Bronchial epithelial cell (primary cell): ENCODE measurements around the gene ADRA1B. TPM values are rescaled to one million over a fixed set of nuclear protein-coding genes. Genes with fewer than 3 reads are reported as not detected.
"Not testable (repeated sequence)": the region's sequence is repeated elsewhere in the genome, so short reads cannot be mapped to it uniquely, and the experiment has no call there.

Experiments used
- DNase-seq: peaks from one replicate; pipeline ENCODE4 v3.0.0-alpha.2; 2010; ENCODE audit warnings: low read depth
- FAIRE-seq: peaks from 2 replicates; lab custom pipeline; 2011; peaks lifted over from hg19 to GRCh38; lab: Jason Lieb, UNC
- H3K27me3 ChIP-seq: 2 replicates; pipeline ENCODE4 v1.5.1; 2011; ENCODE audit warnings: low read length; ENCODE audit not compliant: control insufficient read depth, insufficient read depth
- H3K36me3 ChIP-seq: 2 replicates; pipeline ENCODE4 v1.5.1; 2011; ENCODE audit warnings: low read length; ENCODE audit not compliant: control insufficient read depth, insufficient read depth
- H3K4me3 ChIP-seq: 2 replicates; pipeline ENCODE4 v1.5.1; 2011; ENCODE audit warnings: mild to moderate bottlenecking, low read depth, low read length, control low read depth
- CTCF ChIP-seq: IDR thresholded peaks from 2 replicates; pipeline ENCODE4 v1.5.1; 2011; ENCODE audit warnings: mild to moderate bottlenecking, moderate library complexity, low read length, control low read depth, inconsistent platforms; ENCODE audit not compliant: insufficient read depth, severe bottlenecking
- total RNA-seq: library from RNA; depleted of rRNA; stranded (reverse); fragments of >200 nt; gene quantifications from 2 replicates; pipeline ENCODE4 v1.2.1, GENCODE V29; 2014

ADRA1B gene
- total RNA-seq, 1 donor from 2014 or later, result under 0.01 TPM

GRCh38 chr5:160011471-160011870 is 95.2 kb downstream of the ADRA1B start:
- DNase-seq, result no peak

GRCh38 chr5:160014197-160014596 is 97.9 kb downstream of the ADRA1B start:
- not testable (repeated sequence) for H3K36me3 ChIP-seq, H3K4me3 ChIP-seq, DNase-seq, FAIRE-seq, H3K27me3 ChIP-seq

More at GRCh38 chr5:160011471-160011870, 95.2 kb downstream of the ADRA1B start:
- FAIRE-seq, result no peak
- TF ChIP-seq CTCF, result no peak
- no peak overlapping the region for H3K4me3 ChIP-seq
- no peaks in the 10 kb centered on the region for H3K27me3 ChIP-seq
- peaks cover 3% of the 10 kb centered on the region for H3K36me3 ChIP-seq

GRCh38 chr5:160018945-160019625 is 102.8 kb downstream of the ADRA1B start:
- DNase-seq, result no peak
- H3K4me3 ChIP-seq, result no peak overlapping the region
- no peak for FAIRE-seq
- H3K27me3 ChIP-seq, result no peaks in the 10 kb centered on the region
- peaks cover 3% of the 10 kb centered on the region for H3K36me3 ChIP-seq
- TF ChIP-seq CTCF, result no peak

DNA sequence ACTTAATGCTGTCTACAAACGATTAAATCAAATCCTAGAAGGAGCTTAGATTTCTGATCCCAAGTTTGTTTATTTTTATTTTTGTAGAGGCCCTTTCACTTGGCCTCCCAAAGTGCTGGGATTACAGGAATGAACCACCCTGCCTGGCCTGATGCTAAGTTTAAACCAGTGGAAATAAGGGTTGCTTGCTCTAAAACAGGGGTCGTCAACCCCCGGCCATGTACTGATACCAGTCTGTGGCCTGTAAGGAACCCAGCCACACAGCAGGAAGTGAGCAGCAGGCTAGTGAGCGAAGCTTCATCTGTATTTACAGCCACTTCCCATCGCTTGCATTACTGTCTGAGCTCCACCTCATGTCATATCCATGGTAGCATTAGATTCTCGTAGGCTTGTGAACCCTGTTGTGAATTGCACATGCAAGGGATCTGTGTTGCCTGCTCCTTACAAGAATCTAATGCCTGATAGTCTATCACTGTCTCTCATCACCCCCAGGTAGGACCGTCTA is 104.0 kb downstream of the ADRA1B start:
- H3K4me3 ChIP-seq, result no peak overlapping the region
- TF ChIP-seq CTCF, result no peak
- FAIRE-seq (no peak), DNase-seq (no peak)
- H3K27me3 ChIP-seq, result no peaks in the 10 kb centered on the region
- H3K36me3 ChIP-seq, result peaks cover 4% of the 10 kb centered on the region

- Histone ChIP-seq H3K27me3 (no peaks in the 10 kb centered on the region), H3K36me3 (peaks cover 2% of the 10 kb centered on the region), H3K4me3 (no peak overlapping the region)
- FAIRE-seq (no peak), DNase-seq (no peak)
- no peak for TF ChIP-seq CTCF
Observed at GRCh38 chr5:160020964-160021363, 104.7 kb downstream of the ADRA1B start.

DNA sequence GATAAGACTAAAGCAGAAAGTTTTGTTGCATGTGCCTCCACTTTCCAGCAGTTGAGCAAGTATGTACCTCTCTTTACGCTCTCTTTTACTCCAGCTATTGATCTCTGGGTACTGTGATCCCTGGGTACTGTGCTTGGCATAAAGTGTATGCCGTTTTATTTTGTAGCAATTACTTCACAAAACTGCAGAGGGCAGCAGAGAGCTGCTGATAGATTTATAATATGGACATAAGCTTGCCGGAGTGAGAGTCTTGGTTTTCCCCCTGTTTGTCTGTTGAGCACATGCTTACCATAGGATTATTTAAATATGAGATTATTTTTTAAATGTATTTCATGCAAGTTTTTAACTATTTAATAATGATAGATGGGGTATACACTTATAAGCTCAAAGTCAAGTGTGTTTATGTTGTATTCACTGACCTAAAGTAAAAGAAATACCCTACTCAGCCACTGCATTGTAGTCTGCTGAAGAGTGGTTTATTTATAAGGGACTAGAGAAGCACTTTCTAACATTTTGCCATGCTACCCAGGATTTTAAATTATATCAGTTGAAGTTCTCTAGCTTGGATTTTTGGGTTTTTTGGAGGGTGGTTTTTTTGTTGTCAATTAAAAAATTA is 105.7 kb downstream of the ADRA1B start:
- peak; percentile 59 for DNase-seq
- Histone ChIP-seq H3K36me3 (peaks cover 2% of the 10 kb centered on the region), H3K27me3 (no peaks in the 10 kb centered on the region), H3K4me3 (no peak overlapping the region)
- no peak for FAIRE-seq
- TF ChIP-seq CTCF, result peak; percentile 65
